Pancreas (tissue), 10 donors: ENCODE data around the gene PLA2G2E. TPM values are rescaled to one million over a fixed set of nuclear protein-coding genes. Genes with fewer than 3 reads are reported as not detected.
A peak's percentile ranks its signal among the peaks of the same experiment; 100 is the strongest.
"Not testable (repeated sequence)": the region's sequence is repeated elsewhere in the genome, so short reads cannot be mapped to it uniquely, and the experiment has no call there.

Source experiments
- ATAC-seq, 4 donors: fragments of 200-7000 bp; cut with Tn5 transposase; one replicate each; pipeline versions ENCODE4 v1.8.0 to v1.9.1; 2020; ENCODE audit warnings: mild to moderate bottlenecking in 4 of 4, moderate library complexity in 4 of 4
- DNase-seq, 6 donors: peaks; one replicate each; pipeline ENCODE4 v3.0.0-alpha.2; 2020
- FAIRE-seq: peaks from 2 replicates; lab custom pipeline; 2012; peaks lifted over from hg19 to GRCh38; lab: Jason Lieb, UNC
- H3K27ac ChIP-seq, 4 donors: fragments of 200-600 bp; sonication (generic); 1 replicate in 3 of 4; 2 replicates in 1 of 4; pipeline versions ENCODE4 v1.5.0 to v1.8.0; 2020
- H3K27me3 ChIP-seq, 4 donors: fragments of 200-600 bp; one replicate each; pipeline ENCODE4 v1.8.0; 2021
- H3K36me3 ChIP-seq, 3 donors: fragments of 200-600 bp; sonication (generic) in 1 of 3; one replicate each; pipeline versions ENCODE4 v1.5.0 to v1.8.0; 2020 to 2021
- H3K4me1 ChIP-seq, 3 donors: fragments of 200-600 bp; one replicate each; pipeline ENCODE4 v1.8.0; 2021
- H3K4me3 ChIP-seq, 4 donors: fragments of 200-600 bp; sonication (generic) in 2 of 4; one replicate each; pipeline versions ENCODE4 v1.5.0 to v1.8.0; 2020 to 2021
- H3K9me3 ChIP-seq, 4 donors: fragments of 200-600 bp; one replicate each; pipeline ENCODE4 v1.8.0; 2021
- WGBS, 2 donors: extraction: QIAGEN DNeasy Blood & Tissue Kit; methylation state at CpG; one replicate each; pipeline ENCODE4 v1.1.7; 2013; 5-methylcytosine and 5-hydroxymethylcytosine counted together
- intact Hi-C, 3 donors: fragments of 100-400 bp; cut with DNase I; formaldehyde crosslinking; loops; one replicate each; pipeline versions ENCODE4 v1.11.1 to v1.14.2; 2022
- polyA plus RNA-seq, 2 donors: library from polyadenylated mRNA; stranded (reverse); fragments of 200-250 nt; gene quantifications; one replicate each; pipeline ENCODE4 v1.2.3, GENCODE V29; 2013
- total RNA-seq, 6 donors: library from RNA; stranded (reverse); fragmentation: NEBNext Ultra II Directional in 4 of 6; extraction: Animal tissue kit (Norgen Biotek cat#: 25700) in 4 of 6; gene quantifications; one replicate each; pipeline versions ENCODE4 v1.2.1 to v1.2.4, GENCODE V29; 2021 to 2023
- TF ChIP-seq, protein P1 (sequence below), 4 donors: fragments of 200-600 bp; sonication (generic) in 3 of 4; IDR thresholded peaks; one replicate each; pipeline versions ENCODE4 v1.5.0 to v1.8.0; 2021; ENCODE audit warnings: antibody characterized with exemption in 4 of 4
- donor health status: healthy with polysubstance abuse.
- donor health status: DM: no; HTN: no; CAD: no; lungs with moderate emphysema.
- donor health status: DM: no; HTN: no; CAD: no.
- donor health status: control.
- donor health status: control.
- donor health status: Bipolar disorder and iron deficiency.
- donor health status: DM: yes; HTN: yes; CAD: no.
- donor health status: DM: no; HTN: no; CAD: no.
- donor health status: DM: no; HTN: no; CAD: no.
- donor health status: DM: yes; HTN: yes; CAD: no.

Gene PLA2G2E
- total and polyA plus RNA-seq, 8 donors: not detected

DNA sequence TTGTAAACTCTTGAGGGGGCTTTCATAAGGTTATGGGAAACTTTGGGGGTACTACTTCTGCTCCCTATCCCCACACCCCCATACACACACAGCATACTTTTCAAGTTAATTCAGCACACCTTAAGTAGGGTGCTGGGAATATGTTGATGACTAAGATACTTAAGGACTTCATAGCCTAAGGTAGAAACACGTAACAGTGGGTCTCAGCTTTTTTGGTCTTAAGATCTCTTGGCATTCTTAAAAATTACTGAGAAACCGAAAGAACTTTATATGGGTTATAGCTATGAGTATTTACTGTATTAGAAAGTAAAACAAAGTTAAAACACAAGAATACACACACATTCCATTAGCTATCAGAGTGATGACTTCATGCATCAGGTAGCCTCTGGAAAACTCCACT lies 39.1 kb downstream of the PLA2G2E start:
- WGBS, 2 donors: 85 to 92% methylated on average over 2 of the region's 2 CpGs
- Histone ChIP-seq H3K4me1 (peaks cover 10 to 25% (median 14%) of the 10 kb centered on the region in 3 donors), H3K9me3 (no peaks in the 10 kb centered on the region), H3K27ac (no peak overlapping the region), H3K27me3 (no peaks in the 10 kb centered on the region), H3K36me3 (no peaks in the 10 kb centered on the region), H3K4me3 (no peak overlapping the region)
- TF ChIP-seq, protein P1, sequence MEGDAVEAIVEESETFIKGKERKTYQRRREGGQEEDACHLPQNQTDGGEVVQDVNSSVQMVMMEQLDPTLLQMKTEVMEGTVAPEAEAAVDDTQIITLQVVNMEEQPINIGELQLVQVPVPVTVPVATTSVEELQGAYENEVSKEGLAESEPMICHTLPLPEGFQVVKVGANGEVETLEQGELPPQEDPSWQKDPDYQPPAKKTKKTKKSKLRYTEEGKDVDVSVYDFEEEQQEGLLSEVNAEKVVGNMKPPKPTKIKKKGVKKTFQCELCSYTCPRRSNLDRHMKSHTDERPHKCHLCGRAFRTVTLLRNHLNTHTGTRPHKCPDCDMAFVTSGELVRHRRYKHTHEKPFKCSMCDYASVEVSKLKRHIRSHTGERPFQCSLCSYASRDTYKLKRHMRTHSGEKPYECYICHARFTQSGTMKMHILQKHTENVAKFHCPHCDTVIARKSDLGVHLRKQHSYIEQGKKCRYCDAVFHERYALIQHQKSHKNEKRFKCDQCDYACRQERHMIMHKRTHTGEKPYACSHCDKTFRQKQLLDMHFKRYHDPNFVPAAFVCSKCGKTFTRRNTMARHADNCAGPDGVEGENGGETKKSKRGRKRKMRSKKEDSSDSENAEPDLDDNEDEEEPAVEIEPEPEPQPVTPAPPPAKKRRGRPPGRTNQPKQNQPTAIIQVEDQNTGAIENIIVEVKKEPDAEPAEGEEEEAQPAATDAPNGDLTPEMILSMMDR (IDR thresholded peaks at IDR 0.05): no peak
- ATAC-seq: no peak
- no peak for FAIRE-seq
- DNase-seq: no peak
- intact Hi-C loops: no loop called here

DNA sequence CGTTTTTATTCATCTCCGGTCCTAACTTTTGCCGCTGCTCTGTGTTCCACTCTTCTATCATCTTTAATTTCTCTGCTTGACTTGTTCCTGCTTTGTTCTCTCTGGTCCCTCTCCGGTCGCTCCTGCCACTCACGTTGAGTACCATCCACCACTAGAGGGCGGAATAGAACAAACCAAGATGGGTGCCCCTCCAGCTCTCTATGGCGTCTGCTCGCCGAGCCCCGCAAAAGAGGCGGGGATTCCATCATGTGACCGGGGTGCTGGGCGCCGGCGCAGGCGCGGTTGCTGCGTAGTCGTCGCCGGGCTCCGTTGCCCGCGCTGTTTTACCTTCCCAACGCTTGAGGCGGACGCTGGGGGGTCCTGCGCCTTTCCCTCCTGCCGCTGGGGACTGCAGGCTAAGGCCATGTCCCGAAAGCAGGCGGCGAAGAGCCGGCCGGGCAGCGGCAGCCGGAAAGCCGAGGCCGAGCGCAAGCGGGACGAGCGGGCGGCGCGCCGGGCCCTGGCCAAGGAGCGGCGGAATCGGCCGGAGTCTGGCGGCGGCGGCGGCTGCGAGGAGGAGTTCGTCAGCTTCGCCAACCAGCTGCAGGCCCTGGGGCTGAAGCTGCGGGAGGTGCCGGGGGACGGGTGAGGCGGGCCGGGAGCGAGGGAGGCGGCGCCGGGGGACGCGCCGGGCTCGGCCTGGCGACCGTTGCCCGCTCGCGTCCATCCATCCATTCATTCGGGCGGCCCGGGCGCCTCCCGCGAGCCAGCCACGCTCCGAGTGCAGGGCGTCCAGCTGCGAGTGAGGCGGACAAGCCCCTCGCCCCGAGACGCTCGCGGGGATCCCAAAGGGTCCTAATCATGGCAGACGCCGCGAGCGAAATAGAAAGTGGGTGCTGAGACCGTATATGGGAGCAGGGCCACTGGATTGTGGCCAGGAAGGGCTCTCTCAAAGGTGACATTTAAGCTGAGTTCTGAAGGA lies 41.0 kb downstream of the PLA2G2E start, which contains the start of gene OTUD3:
Gene OTUD3, plus strand, starts transcription at position 285 of the 961 bp plus-strand sequence. Its CDS starts 119 bp downstream, at position 404.
- intact Hi-C loops: no loop called here
- no peaks in the 10 kb centered on the region for H3K36me3 ChIP-seq
- WGBS, 2 donors: 0 to 1% methylated on average over 82 to 97 of the region's 97 CpGs
- H3K27ac ChIP-seq: peak within 1 kb of the TSS; percentile 81 to 91 (median 85)
- TF ChIP-seq, protein P1 (IDR thresholded peaks at IDR 0.05): peak; percentile 84 to 93 (median 89)
- ATAC-seq: peak; percentile 98 to 99 (median 99)
- peaks cover 0 to 20% (median 10%) of the 10 kb centered on the region in 3 donors for H3K4me1 ChIP-seq
- H3K4me3 ChIP-seq: peak within 1 kb of the TSS; percentile 71 to 97 (median 82)
- peak; percentile 91 for FAIRE-seq
- H3K27me3 ChIP-seq: no peaks in the 10 kb centered on the region
- H3K9me3 ChIP-seq: no peaks in the 10 kb centered on the region
- DNase-seq: peak; percentile 93 to 98 (median 95)

DNA sequence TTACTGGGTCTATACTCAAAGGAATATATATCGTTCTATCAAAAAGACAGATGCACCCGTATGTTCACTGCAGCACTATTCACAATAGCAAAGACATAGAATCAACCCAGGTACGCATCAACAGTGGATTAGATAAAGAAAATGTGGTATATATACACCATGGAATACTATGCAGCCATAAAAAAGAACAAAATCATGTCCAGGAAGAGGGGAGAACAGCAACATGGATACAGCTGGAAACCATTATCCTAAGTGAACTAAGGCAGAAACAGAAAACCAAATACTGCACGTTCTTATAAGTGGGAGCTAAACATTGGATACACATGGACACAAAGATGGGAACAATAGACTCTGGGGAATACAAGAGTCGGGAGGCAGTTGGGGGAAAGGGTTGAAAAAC lies 42.6 kb downstream of the PLA2G2E start:
- 59 to 75% methylated on average over 5 of the region's 5 CpGs for WGBS, 2 donors

DNA sequence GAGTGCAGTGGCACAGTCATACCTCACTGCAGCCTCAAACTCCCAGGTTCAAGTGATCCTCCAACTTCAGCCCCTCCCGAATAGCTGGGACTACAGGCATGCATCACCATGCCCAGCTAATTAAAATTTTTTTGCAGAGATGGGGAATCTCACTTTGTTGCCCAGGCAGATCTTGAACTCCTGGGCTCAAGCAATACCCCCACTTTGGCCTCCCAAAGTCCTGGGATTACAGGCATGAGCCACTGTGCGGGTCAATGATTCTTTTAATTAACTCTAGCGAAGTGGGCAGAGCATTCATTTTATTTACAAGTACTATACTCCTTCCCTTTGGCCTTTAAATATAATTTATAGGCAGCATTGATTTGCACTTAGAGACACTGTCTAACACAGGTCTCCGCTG lies 43.8 kb downstream of the PLA2G2E start:
- H3K4me1 ChIP-seq: peaks cover 0 to 17% (median 10%) of the 10 kb centered on the region in 3 donors
- no peak overlapping the region for H3K4me3 ChIP-seq
- intact Hi-C loops: loop anchor here in 1 of 3 donors (5.0 kb wide), 1 partner anchor 117 kb away; no protein-coding TSS in a partner anchor
- no peaks in the 10 kb centered on the region for H3K27me3 ChIP-seq
- WGBS, 2 donors: 74 to 86% methylated on average over 4 of the region's 4 CpGs
- ATAC-seq (no peak), FAIRE-seq (no peak), DNase-seq (no peak)
- TF ChIP-seq, protein P1 (IDR thresholded peaks at IDR 0.05): no peak
- no peaks in the 10 kb centered on the region for H3K36me3 ChIP-seq
- no peaks in the 10 kb centered on the region for H3K9me3 ChIP-seq
- H3K27ac ChIP-seq: no peak overlapping the region

More for the DNA sequence above, 42.6 kb downstream of the PLA2G2E start:
- H3K4me3 ChIP-seq, ATAC-seq, H3K9me3 ChIP-seq, FAIRE-seq, H3K27me3 ChIP-seq, H3K27ac ChIP-seq, DNase-seq, H3K36me3 ChIP-seq, intact Hi-C loops: not testable (repeated sequence)
- peaks cover 0 to 20% (median 10%) of the 10 kb centered on the region in 3 donors for H3K4me1 ChIP-seq

DNA sequence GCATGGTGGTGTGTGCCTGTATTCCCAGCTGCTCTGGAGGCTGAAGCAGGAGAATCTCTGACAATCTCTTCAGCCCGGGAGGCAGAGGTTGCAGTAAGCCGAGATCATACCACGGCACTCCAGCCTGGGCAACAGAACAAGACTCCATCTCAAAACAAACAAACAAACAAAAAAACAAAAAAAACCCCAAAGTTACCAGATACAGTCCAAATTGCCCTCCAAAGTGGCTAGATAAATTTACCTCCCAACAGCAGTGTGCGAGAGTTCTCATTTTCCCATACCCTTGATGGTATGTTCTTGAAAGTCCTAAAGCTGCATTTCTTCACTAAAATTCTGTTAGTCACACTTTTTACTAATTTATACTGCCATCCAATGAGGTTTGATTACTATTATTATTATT lies 44.2 kb downstream of the PLA2G2E start:
- ATAC-seq: no peak

More for the DNA sequence above, 44.2 kb downstream of the PLA2G2E start:
- no peak for FAIRE-seq
- Histone ChIP-seq H3K36me3 (no peaks in the 10 kb centered on the region), H3K9me3 (no peaks in the 10 kb centered on the region), H3K27ac (no peak overlapping the region), H3K27me3 (no peaks in the 10 kb centered on the region), H3K4me3 (no peak overlapping the region), H3K4me1 (peaks cover 0 to 13% (median 10%) of the 10 kb centered on the region in 3 donors)
- no peak for DNase-seq
- intact Hi-C loops: loop anchor here in 1 of 3 donors (5.0 kb wide), 1 partner anchor 117 kb away; no protein-coding TSS in a partner anchor
- TF ChIP-seq, protein P1 (IDR thresholded peaks at IDR 0.05): no peak
- WGBS, 2 donors: 85 to 88% methylated on average over 4 of the region's 4 CpGs
